Parathyroid adenoma (tissue), 2 donors: ENCODE measurements around the gene SLAIN1.

Experiments
- H2AFZ ChIP-seq: fragments of 300-600 bp; sonication (generic); one replicate; pipeline ENCODE4 v1.7.0; 2017; ENCODE audit warnings: antibody characterized with exemption, mild to moderate bottlenecking
- H3K27ac ChIP-seq: fragments of 300-600 bp; sonication (generic); one replicate; pipeline ENCODE4 v1.7.0; 2017
- H3K27me3 ChIP-seq: fragments of 300-600 bp; sonication (generic); one replicate; pipeline ENCODE4 v1.7.0; 2017; ENCODE audit warnings: low read length; ENCODE audit not compliant: control insufficient read depth, insufficient read depth
- H3K36me3 ChIP-seq: fragments of 300-600 bp; sonication (generic); one replicate; pipeline ENCODE4 v1.7.0; 2017; ENCODE audit warnings: low read length; ENCODE audit not compliant: control insufficient read depth, insufficient read depth
- H3K4me1 ChIP-seq: fragments of 300-600 bp; sonication (generic); one replicate; pipeline ENCODE4 v1.7.0; 2017; ENCODE audit warnings: control low read depth
- H3K4me2 ChIP-seq: fragments of 300-600 bp; sonication (generic); one replicate; pipeline ENCODE4 v1.7.0; 2017; ENCODE audit warnings: low read length
- H3K4me3 ChIP-seq: fragments of 300-600 bp; sonication (generic); one replicate; pipeline ENCODE4 v1.7.0; 2017; ENCODE audit warnings: low read depth, low read length
- H3K79me2 ChIP-seq: fragments of 300-600 bp; sonication (generic); one replicate; pipeline ENCODE4 v1.7.0; 2017; ENCODE audit warnings: control low read depth
- H3K9ac ChIP-seq: fragments of 300-600 bp; sonication (generic); one replicate; pipeline ENCODE4 v1.7.0; 2017; ENCODE audit warnings: mild to moderate bottlenecking
- H3K9me3 ChIP-seq: fragments of 300-600 bp; sonication (generic); one replicate; pipeline ENCODE4 v1.7.0; 2017; ENCODE audit warnings: low read length; ENCODE audit not compliant: control insufficient read depth
- CTCF ChIP-seq: fragments of 300-600 bp; sonication (generic); IDR thresholded peaks from one replicate; pipeline ENCODE4 v1.7.0; 2017; ENCODE audit warnings: antibody characterized with exemption, mild to moderate bottlenecking
- donor health status: primary hyperparathyroidism.

Gene SLAIN1

GRCh38 chr13:77774181-77774580, 76.7 kb downstream of the SLAIN1 start:
- no peaks in the 10 kb centered on the region for H3K36me3 ChIP-seq
- H3K27me3 ChIP-seq: no peaks in the 10 kb centered on the region
- H3K9me3 ChIP-seq: no peaks in the 10 kb centered on the region
- H3K79me2 ChIP-seq: no peaks in the 10 kb centered on the region
- H2AFZ ChIP-seq: no peak overlapping the region
- H3K4me1 ChIP-seq: no peaks in the 10 kb centered on the region
- no peak overlapping the region for H3K4me3 ChIP-seq
- H3K9ac ChIP-seq: no peak overlapping the region
- H3K27ac ChIP-seq: no peak overlapping the region
- no peak overlapping the region for H3K4me2 ChIP-seq
- no peak for TF ChIP-seq CTCF

- H3K4me2 ChIP-seq: no peak overlapping the region
- TF ChIP-seq CTCF: no peak
- H3K9ac ChIP-seq: no peak overlapping the region
- H3K4me3 ChIP-seq: no peak overlapping the region
- H3K4me1 ChIP-seq: no peaks in the 10 kb centered on the region
- H3K27me3 ChIP-seq: no peaks in the 10 kb centered on the region
- no peaks in the 10 kb centered on the region for H3K79me2 ChIP-seq
- H3K36me3 ChIP-seq: no peaks in the 10 kb centered on the region
- no peaks in the 10 kb centered on the region for H3K9me3 ChIP-seq
- H3K27ac ChIP-seq: no peak overlapping the region
- no peak overlapping the region for H2AFZ ChIP-seq
These were observed 79.2 kb downstream of the SLAIN1 start for GRCh38 chr13:77776704-77777103.

GRCh38 chr13:77779552-77780272, 82.2 kb downstream of the SLAIN1 start:
- TF ChIP-seq CTCF: peak; percentile 48
- no peak overlapping the region for H3K9ac ChIP-seq
- H3K4me1 ChIP-seq: no peaks in the 10 kb centered on the region
- no peak overlapping the region for H3K4me2 ChIP-seq
- H3K9me3 ChIP-seq: no peaks in the 10 kb centered on the region
- no peaks in the 10 kb centered on the region for H3K79me2 ChIP-seq
- no peak overlapping the region for H3K27ac ChIP-seq
- H2AFZ ChIP-seq: no peak overlapping the region
- H3K36me3 ChIP-seq: no peaks in the 10 kb centered on the region
- no peaks in the 10 kb centered on the region for H3K27me3 ChIP-seq
- H3K4me3 ChIP-seq: no peak overlapping the region

GRCh38 chr13:77781808-77782207, 84.3 kb downstream of the SLAIN1 start:
- Histone ChIP-seq H2AFZ (no peak overlapping the region), H3K4me3 (no peak overlapping the region), H3K4me2 (no peak overlapping the region), H3K36me3 (no peaks in the 10 kb centered on the region), H3K9ac (no peak overlapping the region), H3K4me1 (peaks cover 2% of the 10 kb centered on the region), H3K27ac (no peak overlapping the region), H3K27me3 (no peaks in the 10 kb centered on the region), H3K9me3 (no peaks in the 10 kb centered on the region), H3K79me2 (no peaks in the 10 kb centered on the region)
- TF ChIP-seq CTCF: no peak

GRCh38 chr13:77784515-77784914, 87.0 kb downstream of the SLAIN1 start:
- Histone ChIP-seq H3K9ac (no peak overlapping the region), H3K9me3 (no peaks in the 10 kb centered on the region), H3K36me3 (no peaks in the 10 kb centered on the region), H3K27me3 (no peaks in the 10 kb centered on the region), H2AFZ (no peak overlapping the region), H3K79me2 (no peaks in the 10 kb centered on the region), H3K4me3 (no peak overlapping the region), H3K27ac (no peak overlapping the region), H3K4me1 (peaks cover 2% of the 10 kb centered on the region), H3K4me2 (no peak overlapping the region)
- TF ChIP-seq CTCF: no peak
